Activated CD4-positive, alpha-beta T cell treated with anti-CD3 and anti-CD28 coated beads, Interleukin-2, amount 10 ng/mL, durations not matched to agents 24 days and 14 days (primary cell): ENCODE results near the gene MROH2A. TPM values are rescaled to one million over a fixed set of nuclear protein-coding genes. Genes with fewer than 3 reads are reported as not detected.

Experiments used
- DNase-seq: peaks from one replicate; pipeline ENCODE4 v3.0.0; 2022
- H3K27ac Mint-ChIP-seq: one replicate; pipeline ENCODE4 v1.8.0; 2022; ENCODE audit warnings: mild to moderate bottlenecking, mixed read lengths
- H3K27me3 Mint-ChIP-seq: one replicate; pipeline ENCODE4 v1.8.0; 2022; ENCODE audit warnings: mixed read lengths
- H3K36me3 Mint-ChIP-seq: one replicate; pipeline ENCODE4 v1.8.0; 2022; ENCODE audit warnings: low read depth, mild to moderate bottlenecking, mixed read lengths
- H3K4me1 Mint-ChIP-seq: one replicate; pipeline ENCODE4 v1.8.0; 2021; ENCODE audit warnings: mixed read lengths
- H3K4me3 Mint-ChIP-seq: one replicate; pipeline ENCODE4 v1.8.0; 2022; ENCODE audit warnings: mild to moderate bottlenecking, moderate library complexity, mixed read lengths
- H3K9me3 Mint-ChIP-seq: one replicate; pipeline ENCODE4 v1.8.0; 2021; ENCODE audit warnings: mixed read lengths
- intact Hi-C: fragments of 100-400 bp; cut with micrococcal nuclease; formaldehyde crosslinking; loops from one replicate; pipeline ENCODE4 v1.15.1; 2023
- total RNA-seq: library from RNA; stranded (reverse); gene quantifications from 2 replicates; pipeline ENCODE4 v1.2.3, GENCODE V29; 2022

The MROH2A gene
- total RNA-seq, 1 donor from 2014 or later = not detected

GRCh38 chr2:233801357-233802131 lies 23.4 kb downstream of the MROH2A start:
- Mint-ChIP-seq H3K27ac (no peak overlapping the region), H3K9me3 (no peaks in the 10 kb centered on the region), H3K4me3 (no peak overlapping the region), H3K4me1 (no peaks in the 10 kb centered on the region), H3K36me3 (no peaks in the 10 kb centered on the region), H3K27me3 (peaks cover 2% of the 10 kb centered on the region)
- no peak for DNase-seq
- intact Hi-C loops = no loop called here

- DNase-seq = no peak
- H3K36me3 Mint-ChIP-seq = no peaks in the 10 kb centered on the region
- H3K9me3 Mint-ChIP-seq = no peaks in the 10 kb centered on the region
- no peak overlapping the region for H3K27ac Mint-ChIP-seq
- peaks cover 2% of the 10 kb centered on the region for H3K27me3 Mint-ChIP-seq
- intact Hi-C loops = no loop called here
- H3K4me1 Mint-ChIP-seq = no peaks in the 10 kb centered on the region
- no peak overlapping the region for H3K4me3 Mint-ChIP-seq
These were observed 24.1 kb downstream of the MROH2A start for GRCh38 chr2:233802132-233802815.

- DNase-seq = no peak
- Mint-ChIP-seq H3K4me1 (no peaks in the 10 kb centered on the region), H3K9me3 (no peaks in the 10 kb centered on the region), H3K4me3 (no peak overlapping the region), H3K36me3 (no peaks in the 10 kb centered on the region), H3K27ac (no peak overlapping the region), H3K27me3 (peaks cover 2% of the 10 kb centered on the region)
- intact Hi-C loops = no loop called here
These were observed 25.3 kb downstream of the MROH2A start for GRCh38 chr2:233803292-233803911.

GRCh38 chr2:233803994-233804393 lies 25.9 kb downstream of the MROH2A start:
- Mint-ChIP-seq H3K4me1 (no peaks in the 10 kb centered on the region), H3K27me3 (peaks cover 2% of the 10 kb centered on the region), H3K9me3 (no peaks in the 10 kb centered on the region), H3K27ac (no peak overlapping the region), H3K36me3 (no peaks in the 10 kb centered on the region), H3K4me3 (no peak overlapping the region)
- intact Hi-C loops = no loop called here
- DNase-seq = no peak

GRCh38 chr2:233807215-233807865 lies 29.2 kb downstream of the MROH2A start:
- Mint-ChIP-seq H3K9me3 (no peaks in the 10 kb centered on the region), H3K4me3 (no peak overlapping the region), H3K27ac (no peak overlapping the region), H3K36me3 (no peaks in the 10 kb centered on the region), H3K27me3 (peaks cover 4% of the 10 kb centered on the region), H3K4me1 (no peaks in the 10 kb centered on the region)
- intact Hi-C loops = no loop called here
- DNase-seq = no peak

- H3K36me3 Mint-ChIP-seq = no peaks in the 10 kb centered on the region
- H3K9me3 Mint-ChIP-seq = no peaks in the 10 kb centered on the region
- no peaks in the 10 kb centered on the region for H3K4me1 Mint-ChIP-seq
- peaks cover 4% of the 10 kb centered on the region for H3K27me3 Mint-ChIP-seq
- intact Hi-C loops = no loop called here
- no peak for DNase-seq
- H3K4me3 Mint-ChIP-seq = no peak overlapping the region
- no peak overlapping the region for H3K27ac Mint-ChIP-seq
These were observed 30.1 kb downstream of the MROH2A start for GRCh38 chr2:233807966-233808935.

- H3K27me3 Mint-ChIP-seq = peaks cover 8% of the 10 kb centered on the region
- H3K9me3 Mint-ChIP-seq = no peaks in the 10 kb centered on the region
- no peak for DNase-seq
- intact Hi-C loops = no loop called here
- no peak overlapping the region for H3K4me3 Mint-ChIP-seq
- no peaks in the 10 kb centered on the region for H3K36me3 Mint-ChIP-seq
- H3K4me1 Mint-ChIP-seq = no peaks in the 10 kb centered on the region
- H3K27ac Mint-ChIP-seq = no peak overlapping the region
These were observed 32.3 kb downstream of the MROH2A start for GRCh38 chr2:233810385-233810784.

GRCh38 chr2:233811087-233811486 lies 33.0 kb downstream of the MROH2A start:
- Mint-ChIP-seq H3K4me3 (no peak overlapping the region), H3K4me1 (no peaks in the 10 kb centered on the region), H3K27ac (no peak overlapping the region), H3K9me3 (no peaks in the 10 kb centered on the region), H3K36me3 (no peaks in the 10 kb centered on the region), H3K27me3 (peaks cover 9% of the 10 kb centered on the region)
- no peak for DNase-seq
- intact Hi-C loops = no loop called here

GRCh38 chr2:233811732-233812131 lies 33.6 kb downstream of the MROH2A start:
- H3K27ac Mint-ChIP-seq = no peak overlapping the region
- intact Hi-C loops = no loop called here
- no peaks in the 10 kb centered on the region for H3K9me3 Mint-ChIP-seq
- no peaks in the 10 kb centered on the region for H3K4me1 Mint-ChIP-seq
- no peaks in the 10 kb centered on the region for H3K36me3 Mint-ChIP-seq
- H3K27me3 Mint-ChIP-seq = peaks cover 12% of the 10 kb centered on the region
- DNase-seq = no peak
- no peak overlapping the region for H3K4me3 Mint-ChIP-seq

GRCh38 chr2:233813236-233814055 lies 35.3 kb downstream of the MROH2A start:
- no peaks in the 10 kb centered on the region for H3K36me3 Mint-ChIP-seq
- no peak for DNase-seq

GRCh38 chr2:233814056-233814835 lies 36.1 kb downstream of the MROH2A start:
- Mint-ChIP-seq H3K27me3 (peaks cover 12% of the 10 kb centered on the region), H3K4me1 (no peaks in the 10 kb centered on the region), H3K36me3 (no peaks in the 10 kb centered on the region), H3K9me3 (no peaks in the 10 kb centered on the region), H3K4me3 (no peak overlapping the region), H3K27ac (no peak overlapping the region)
- intact Hi-C loops = no loop called here
- DNase-seq = no peak

More at GRCh38 chr2:233813236-233814055, 35.3 kb downstream of the MROH2A start:
- Mint-ChIP-seq H3K27ac (no peak overlapping the region), H3K4me1 (no peaks in the 10 kb centered on the region), H3K4me3 (no peak overlapping the region), H3K27me3 (peaks cover 12% of the 10 kb centered on the region), H3K9me3 (no peaks in the 10 kb centered on the region)
- intact Hi-C loops = no loop called here

- H3K36me3 Mint-ChIP-seq = no peaks in the 10 kb centered on the region
- no peak overlapping the region for H3K27ac Mint-ChIP-seq
- H3K4me3 Mint-ChIP-seq = no peak overlapping the region
- no peak for DNase-seq
- H3K9me3 Mint-ChIP-seq = no peaks in the 10 kb centered on the region
- H3K27me3 Mint-ChIP-seq = peaks cover 10% of the 10 kb centered on the region
- H3K4me1 Mint-ChIP-seq = no peaks in the 10 kb centered on the region
- intact Hi-C loops = no loop called here
These were observed 37.7 kb downstream of the MROH2A start for GRCh38 chr2:233815861-233816260.
